GM19467 (cell line): ENCODE data around the gene AKAP6.
A peak's percentile ranks its signal among the peaks of the same experiment; 100 is the strongest.

ENCODE experiments used
- ATAC-seq: cut with Tn5 transposase; IDR thresholded peaks from one replicate; pipeline ENCODE4 v1.9.1; 2021; ENCODE audit warnings: mild to moderate bottlenecking, moderate library complexity; ENCODE audit not compliant: unreplicated experiment

The AKAP6 gene

GRCh38 chr14:32330351-32331111, 1.4 kb downstream of the AKAP6 start:
- no peak for ATAC-seq

GRCh38 chr14:32331206-32331605, 2.1 kb downstream of the AKAP6 start:
- ATAC-seq: no peak

- no peak for ATAC-seq
Observed at GRCh38 chr14:32332415-32333316, 3.6 kb downstream of the AKAP6 start.

GRCh38 chr14:32336702-32337101, 7.6 kb downstream of the AKAP6 start:
- ATAC-seq: no peak

GRCh38 chr14:32337759-32338158, 8.7 kb downstream of the AKAP6 start:
- ATAC-seq: no peak

GRCh38 chr14:32339188-32339587, 10.1 kb downstream of the AKAP6 start:
- no peak for ATAC-seq

GRCh38 chr14:32341947-32342846, 13.1 kb downstream of the AKAP6 start:
- ATAC-seq: no peak

- ATAC-seq: no peak
Observed at GRCh38 chr14:32342847-32343194, 13.7 kb downstream of the AKAP6 start.

GRCh38 chr14:32343926-32344430, 14.9 kb downstream of the AKAP6 start:
- ATAC-seq: no peak

GRCh38 chr14:32345311-32345791, 16.3 kb downstream of the AKAP6 start:
- no peak for ATAC-seq

- no peak for ATAC-seq
Observed at GRCh38 chr14:32349322-32349721, 20.2 kb downstream of the AKAP6 start.

- ATAC-seq: peak; percentile 98
Observed at GRCh38 chr14:32350020-32350419, 20.9 kb downstream of the AKAP6 start.

- no peak for ATAC-seq
Observed at GRCh38 chr14:32352631-32353030, 23.5 kb downstream of the AKAP6 start.

GRCh38 chr14:32354716-32355115, 25.6 kb downstream of the AKAP6 start:
- ATAC-seq: no peak

- no peak for ATAC-seq
Observed at GRCh38 chr14:32358781-32359180, 29.7 kb downstream of the AKAP6 start.

- ATAC-seq: no peak
Observed at GRCh38 chr14:32361674-32362073, 32.6 kb downstream of the AKAP6 start.

- ATAC-seq: no peak
Observed at GRCh38 chr14:32363761-32364160, 34.7 kb downstream of the AKAP6 start.

- no peak for ATAC-seq
Observed at GRCh38 chr14:32364941-32365340, 35.8 kb downstream of the AKAP6 start.

GRCh38 chr14:32366256-32366879, 37.3 kb downstream of the AKAP6 start:
- ATAC-seq: no peak

- ATAC-seq: no peak
Observed at GRCh38 chr14:32366986-32367385, 37.9 kb downstream of the AKAP6 start.
